Body of pancreas (tissue), 4 donors: ENCODE results near the gene RFK. TPM values are rescaled to one million over a fixed set of nuclear protein-coding genes. Genes with fewer than 3 reads are reported as not detected.

ENCODE experiments used
- ATAC-seq: fragments of 150-250 bp; one replicate; pipeline ENCODE4 v1.9.1; 2016
- DNase-seq, 4 donors: peaks; one replicate each; pipeline ENCODE4 v3.0.0-alpha.2; 2019
- H3K27ac ChIP-seq, 4 donors: fragments of 200-600 bp; sonication (generic); 1 replicate in 3 of 4; 2 replicates in 1 of 4; pipeline versions ENCODE4 v1.5.1 to v1.6.1; 2016 to 2019; ENCODE audit warnings: mild to moderate bottlenecking in 1 of 4, mixed read lengths in 1 of 4, moderate library complexity in 1 of 4
- H3K27me3 ChIP-seq, 2 donors: fragments of 200-600 bp; sonication (generic); one replicate each; pipeline ENCODE4 v1.6.0; 2016; ENCODE audit warnings: mild to moderate bottlenecking in 1 of 2
- H3K36me3 ChIP-seq, 2 donors: fragments of 200-600 bp; sonication (generic); replicated peaks in 1 of 2; 2 replicates each; pipeline ENCODE4 v1.5.1; 2016; ENCODE audit warnings: low read depth in 2 of 2; ENCODE audit not compliant: insufficient read depth in 1 of 2
- H3K4me1 ChIP-seq: fragments of 200-600 bp; sonication (generic); one replicate; pipeline ENCODE4 v1.6.0; 2016
- H3K4me3 ChIP-seq, 2 donors: fragments of 200-600 bp; sonication (generic); 1 replicate in 1 of 2; 2 replicates in 1 of 2; pipeline ENCODE4 v1.5.1; 2016 to 2019
- H3K9me3 ChIP-seq, 3 donors: fragments of 200-600 bp; sonication (generic); 1 replicate in 2 of 3; 2 replicates in 1 of 3; pipeline ENCODE4 v1.5.1; 2016
- POLR2A ChIP-seq, 3 donors: fragments of 450-650 bp; IDR thresholded peaks; one replicate each; pipeline ENCODE4 v1.6.1; 2016; ENCODE audit warnings: antibody characterized with exemption in 3 of 3, mild to moderate bottlenecking in 2 of 3
- WGBS, 2 donors: methylation state at CpG; one replicate each; pipeline ENCODE4 v1.1.5; 2017; 5-methylcytosine and 5-hydroxymethylcytosine counted together
- intact Hi-C: fragments of 100-400 bp; cut with DNase I; formaldehyde crosslinking; loops from one replicate; pipeline ENCODE4 v1.15.1; 2023
- total RNA-seq, 2 donors: library from RNA; depleted of rRNA; stranded (reverse); fragments of >200 nt; gene quantifications; one replicate each; pipeline ENCODE4 v1.1.0, GENCODE V29; 2016
- TF ChIP-seq, protein P1 (sequence below), 7 experiments: fragments of 450-650 bp in 4 of 7; fragments of 200-600 bp in 3 of 7; sonication (generic) in 3 of 7; IDR thresholded peaks; one replicate each; pipeline ENCODE4 v1.5.1; 2016 to 2019; ENCODE audit warnings: antibody characterized with exemption in 7 of 7

RFK gene
- total RNA-seq, 2 donors from 2014 or later: 7.6 to 13.0 TPM

DNA sequence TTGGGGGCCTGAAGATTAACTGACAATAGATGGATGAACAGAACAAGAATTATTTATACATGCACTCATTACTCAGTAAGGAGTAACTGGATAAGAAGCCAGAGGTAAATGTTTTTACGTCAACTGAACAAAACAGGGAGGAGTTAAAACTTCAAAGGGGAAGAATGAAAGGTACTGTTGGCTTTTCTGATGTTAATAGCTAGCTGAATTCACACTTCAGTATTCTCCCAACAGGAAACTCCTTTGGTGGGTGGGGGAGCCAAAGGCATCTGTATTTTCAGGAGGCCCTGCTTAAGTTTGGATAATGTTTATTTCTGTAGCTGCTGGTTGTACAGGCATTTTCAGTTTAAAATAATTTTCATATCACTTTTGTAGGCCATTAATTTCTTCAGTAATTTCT, 23.2 kb upstream of the RFK start:
- intact Hi-C loops: no loop called here
- Histone ChIP-seq H3K27ac (no peak overlapping the region), H3K27me3 (no peaks in the 10 kb centered on the region), H3K4me3 (no peak overlapping the region), H3K9me3 (no peaks in the 10 kb centered on the region), H3K36me3 (no peaks in the 10 kb centered on the region), H3K4me1 (peaks cover 27% of the 10 kb centered on the region)
- ATAC-seq: no peak
- DNase-seq: no peak
- no peak for TF ChIP-seq POLR2A (IDR thresholded peaks at IDR 0.05)
- TF ChIP-seq, protein P1, sequence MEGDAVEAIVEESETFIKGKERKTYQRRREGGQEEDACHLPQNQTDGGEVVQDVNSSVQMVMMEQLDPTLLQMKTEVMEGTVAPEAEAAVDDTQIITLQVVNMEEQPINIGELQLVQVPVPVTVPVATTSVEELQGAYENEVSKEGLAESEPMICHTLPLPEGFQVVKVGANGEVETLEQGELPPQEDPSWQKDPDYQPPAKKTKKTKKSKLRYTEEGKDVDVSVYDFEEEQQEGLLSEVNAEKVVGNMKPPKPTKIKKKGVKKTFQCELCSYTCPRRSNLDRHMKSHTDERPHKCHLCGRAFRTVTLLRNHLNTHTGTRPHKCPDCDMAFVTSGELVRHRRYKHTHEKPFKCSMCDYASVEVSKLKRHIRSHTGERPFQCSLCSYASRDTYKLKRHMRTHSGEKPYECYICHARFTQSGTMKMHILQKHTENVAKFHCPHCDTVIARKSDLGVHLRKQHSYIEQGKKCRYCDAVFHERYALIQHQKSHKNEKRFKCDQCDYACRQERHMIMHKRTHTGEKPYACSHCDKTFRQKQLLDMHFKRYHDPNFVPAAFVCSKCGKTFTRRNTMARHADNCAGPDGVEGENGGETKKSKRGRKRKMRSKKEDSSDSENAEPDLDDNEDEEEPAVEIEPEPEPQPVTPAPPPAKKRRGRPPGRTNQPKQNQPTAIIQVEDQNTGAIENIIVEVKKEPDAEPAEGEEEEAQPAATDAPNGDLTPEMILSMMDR (IDR thresholded peaks at IDR 0.05): no peak
- 0% methylated on average over 1 of the region's 1 CpG for WGBS, 2 donors

DNA sequence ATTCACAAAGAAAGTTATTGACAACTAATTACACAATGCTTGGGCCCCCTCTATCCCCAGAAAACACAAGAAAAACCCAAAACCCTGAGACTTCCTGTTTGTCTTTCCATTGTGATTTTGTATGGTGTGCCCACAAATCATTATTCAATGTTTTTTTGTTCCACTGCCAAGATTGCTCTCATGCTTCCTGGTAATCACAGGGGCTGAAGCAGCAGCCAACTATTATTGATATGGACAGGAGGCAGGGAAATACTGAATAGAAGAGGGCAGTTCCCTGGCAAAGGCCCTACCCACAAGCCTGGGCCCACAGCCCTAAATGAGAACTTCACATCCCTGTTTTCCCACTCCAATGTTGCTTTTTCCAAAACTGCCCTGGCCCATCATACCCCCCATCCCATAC, 21.5 kb upstream of the RFK start:
- no peak overlapping the region for H3K4me3 ChIP-seq
- H3K9me3 ChIP-seq: no peaks in the 10 kb centered on the region
- H3K4me1 ChIP-seq: peaks cover 27% of the 10 kb centered on the region
- TF ChIP-seq, protein P1 (IDR thresholded peaks at IDR 0.05): no peak
- TF ChIP-seq POLR2A (IDR thresholded peaks at IDR 0.05): no peak
- DNase-seq (peak; percentile 36 to 69 (median 58)), ATAC-seq (peak; percentile 89)
- no peaks in the 10 kb centered on the region for H3K36me3 ChIP-seq
- no peaks in the 10 kb centered on the region for H3K27me3 ChIP-seq
- peak overlapping the region; percentile 18 to 65 (median 63) for H3K27ac ChIP-seq
- intact Hi-C loops: no loop called here

DNA sequence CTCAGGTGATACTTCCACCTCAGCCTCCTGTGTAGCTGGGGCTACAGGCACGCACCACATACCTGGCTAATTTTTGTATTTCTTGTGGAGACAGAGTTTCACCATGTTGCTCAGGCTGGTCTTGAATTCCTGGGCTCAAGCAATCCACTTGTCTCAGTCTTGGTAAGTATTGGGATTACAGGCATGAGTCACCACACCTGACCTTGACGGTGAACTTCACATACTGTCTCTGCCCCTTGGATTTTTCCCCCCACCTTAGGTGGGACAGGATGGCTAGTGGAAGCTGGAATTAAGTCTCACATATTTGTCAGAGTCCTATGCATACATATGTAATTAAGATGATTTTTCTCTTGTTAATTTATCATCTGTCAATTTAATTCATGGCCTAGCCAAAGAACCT, 20.9 kb upstream of the RFK start:
- peak overlapping the region; percentile 18 to 65 (median 63) for H3K27ac ChIP-seq
- H3K9me3 ChIP-seq: no peaks in the 10 kb centered on the region
- no peaks in the 10 kb centered on the region for H3K27me3 ChIP-seq
- peak in 2 of 4 donors; percentile 24 to 48 for DNase-seq
- TF ChIP-seq, protein P1 (IDR thresholded peaks at IDR 0.05): no peak
- no peak for TF ChIP-seq POLR2A (IDR thresholded peaks at IDR 0.05)
- H3K36me3 ChIP-seq: no peaks in the 10 kb centered on the region
- H3K4me1 ChIP-seq: peaks cover 27% of the 10 kb centered on the region
- WGBS, 2 donors: 44 to 86% methylated on average over 2 of the region's 2 CpGs
- intact Hi-C loops: no loop called here
- no peak overlapping the region for H3K4me3 ChIP-seq
- peak; percentile 45 for ATAC-seq

DNA sequence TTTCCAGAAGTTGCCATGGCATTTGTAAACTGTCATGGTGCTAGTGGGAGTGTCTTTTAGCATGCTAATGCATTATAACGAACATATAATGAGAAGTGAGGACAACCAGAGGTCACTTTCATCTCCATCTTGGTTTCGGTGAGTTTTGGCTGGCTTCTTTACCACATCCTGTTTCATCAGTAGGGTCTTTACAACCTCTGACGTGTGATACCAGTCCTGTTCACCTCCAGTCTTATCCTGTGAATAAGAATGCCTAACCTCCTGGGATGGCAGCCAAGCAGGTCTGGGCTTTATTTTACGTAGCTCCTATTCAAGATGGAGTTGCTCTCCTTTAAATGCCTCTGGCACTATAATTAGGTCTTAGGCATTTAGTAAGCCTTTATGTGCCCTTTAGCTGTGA, 20.4 kb upstream of the RFK start:
- WGBS, 2 donors: 70 to 78% methylated on average over 4 of the region's 4 CpGs
- intact Hi-C loops: no loop called here
- H3K9me3 ChIP-seq: no peaks in the 10 kb centered on the region
- ATAC-seq (no peak), DNase-seq (no peak)
- peaks cover 25% of the 10 kb centered on the region for H3K4me1 ChIP-seq
- peak overlapping the region in 2 of 4 donors; percentile 62 to 64 for H3K27ac ChIP-seq
- H3K36me3 ChIP-seq: no peaks in the 10 kb centered on the region
- H3K27me3 ChIP-seq: no peaks in the 10 kb centered on the region
- H3K4me3 ChIP-seq: no peak overlapping the region
- TF ChIP-seq POLR2A (IDR thresholded peaks at IDR 0.05): no peak
- TF ChIP-seq, protein P1 (IDR thresholded peaks at IDR 0.05): no peak

DNA sequence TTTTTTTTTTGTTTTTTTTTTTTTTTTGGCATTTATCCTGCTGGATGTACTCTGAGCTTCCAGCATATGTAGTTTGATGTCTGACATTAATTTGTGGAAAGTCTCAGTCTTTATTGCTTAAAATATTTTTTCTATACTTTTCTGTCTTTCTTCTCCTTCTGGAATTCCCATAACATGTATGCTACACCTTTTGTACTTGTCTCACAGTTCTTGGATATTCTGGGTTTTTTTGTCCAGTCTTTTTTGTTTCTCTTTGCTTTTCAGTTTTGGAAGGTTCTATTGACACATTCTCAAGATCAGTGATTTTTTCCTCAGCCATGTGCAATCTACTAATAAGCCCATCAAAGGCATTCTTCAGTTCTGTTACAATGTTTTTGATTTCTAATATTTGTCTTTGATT, 19.4 kb upstream of the RFK start:
- Histone ChIP-seq H3K36me3 (no peaks in the 10 kb centered on the region), H3K9me3 (no peaks in the 10 kb centered on the region), H3K27ac (no peak overlapping the region), H3K4me3 (no peak overlapping the region), H3K4me1 (peaks cover 21% of the 10 kb centered on the region), H3K27me3 (no peaks in the 10 kb centered on the region)
- DNase-seq (no peak), ATAC-seq (no peak)
- intact Hi-C loops: no loop called here
- TF ChIP-seq POLR2A (IDR thresholded peaks at IDR 0.05): no peak
- TF ChIP-seq, protein P1 (IDR thresholded peaks at IDR 0.05): no peak
